Activated naive CD8-positive, alpha-beta T cell treated with anti-CD3 and anti-CD28 coated beads, Interleukin-2, amount 10 ng/mL, durations not matched to agents 7 days and 5 days (primary cell): Measurements from ENCODE around the gene MOCS1. TPM values are rescaled to one million over a fixed set of nuclear protein-coding genes. Genes with fewer than 3 reads are reported as not detected.

Experiments
- ATAC-seq: fragments of 150-1000 bp; cut with Tn5 transposase; one replicate; pipeline ENCODE4 v1.10.0; 2021; ENCODE audit warnings: low read depth, moderate library complexity
- POLR2A ChIA-PET: fragments of 350-600 bp; sonication (Branson Sonifier 250); formaldehyde crosslinking; loops from one replicate; lab custom pipeline; 2021; ENCODE audit warnings: antibody characterized with exemption; lab: Charles Lee
- DNase-seq: peaks from one replicate; pipeline ENCODE4 v3.0.0; 2021
- H3K27ac Mint-ChIP-seq: one replicate; pipeline ENCODE4 v1.8.0; 2022; ENCODE audit warnings: mild to moderate bottlenecking, mixed read lengths
- H3K27me3 Mint-ChIP-seq: one replicate; pipeline ENCODE4 v1.8.0; 2022; ENCODE audit warnings: mild to moderate bottlenecking, moderate library complexity, mixed read lengths
- H3K36me3 Mint-ChIP-seq: one replicate; pipeline ENCODE4 v1.8.0; 2021; ENCODE audit warnings: mild to moderate bottlenecking, mixed read lengths
- H3K4me1 Mint-ChIP-seq: one replicate; pipeline ENCODE4 v1.8.0; 2021; ENCODE audit warnings: mixed read lengths
- H3K4me3 Mint-ChIP-seq: one replicate; pipeline ENCODE4 v1.8.0; 2022; ENCODE audit warnings: mild to moderate bottlenecking, moderate library complexity, mixed read lengths
- H3K9me3 Mint-ChIP-seq: one replicate; pipeline ENCODE4 v1.8.0; 2021; ENCODE audit warnings: mixed read lengths
- total RNA-seq, 2 experiments: library from RNA; stranded (reverse); gene quantifications; one replicate each; pipeline ENCODE4 v1.2.3, GENCODE V29; 2021

Gene MOCS1
- total RNA-seq, 2 experiments from 2014 or later, result 0.37 to 0.61 TPM

GRCh38 chr6:39925931-39926290 lies 8.4 kb downstream of the MOCS1 start:
- Mint-ChIP-seq H3K4me3 (no peak overlapping the region), H3K4me1 (peaks cover 9% of the 10 kb centered on the region), H3K36me3 (no peaks in the 10 kb centered on the region), H3K27ac (peak overlapping the region; percentile 56), H3K27me3 (no peaks in the 10 kb centered on the region), H3K9me3 (peaks cover 5% of the 10 kb centered on the region)
- DNase-seq (no peak), ATAC-seq (no peak)
- POLR2A ChIA-PET, result no interaction called here

GRCh38 chr6:39925191-39925930 lies 8.9 kb downstream of the MOCS1 start:
- Mint-ChIP-seq H3K27ac (no peak overlapping the region), H3K4me3 (no peak overlapping the region), H3K9me3 (peaks cover 5% of the 10 kb centered on the region), H3K27me3 (no peaks in the 10 kb centered on the region), H3K4me1 (peaks cover 9% of the 10 kb centered on the region), H3K36me3 (no peaks in the 10 kb centered on the region)
- no peak for DNase-seq
- POLR2A ChIA-PET, result no interaction called here
- ATAC-seq, result no peak

- Mint-ChIP-seq H3K27me3 (no peaks in the 10 kb centered on the region), H3K9me3 (peaks cover 5% of the 10 kb centered on the region), H3K36me3 (no peaks in the 10 kb centered on the region), H3K4me3 (no peak overlapping the region), H3K4me1 (peaks cover 9% of the 10 kb centered on the region), H3K27ac (no peak overlapping the region)
- ATAC-seq (no peak), DNase-seq (no peak)
- POLR2A ChIA-PET, result no interaction called here
Observed at GRCh38 chr6:39924283-39924682, 10.0 kb downstream of the MOCS1 start.

GRCh38 chr6:39923861-39924260 lies 10.4 kb downstream of the MOCS1 start:
- H3K36me3 Mint-ChIP-seq, result no peaks in the 10 kb centered on the region
- ATAC-seq (no peak), DNase-seq (no peak)
- no peak overlapping the region for H3K27ac Mint-ChIP-seq
- POLR2A ChIA-PET, result no interaction called here
- H3K4me3 Mint-ChIP-seq, result no peak overlapping the region
- H3K27me3 Mint-ChIP-seq, result no peaks in the 10 kb centered on the region
- H3K4me1 Mint-ChIP-seq, result peaks cover 6% of the 10 kb centered on the region
- H3K9me3 Mint-ChIP-seq, result peaks cover 5% of the 10 kb centered on the region

GRCh38 chr6:39923394-39923793 lies 10.9 kb downstream of the MOCS1 start:
- Mint-ChIP-seq H3K27ac (no peak overlapping the region), H3K36me3 (no peaks in the 10 kb centered on the region), H3K4me3 (no peak overlapping the region), H3K4me1 (peaks cover 6% of the 10 kb centered on the region), H3K27me3 (no peaks in the 10 kb centered on the region), H3K9me3 (peaks cover 5% of the 10 kb centered on the region)
- DNase-seq (no peak), ATAC-seq (no peak)
- POLR2A ChIA-PET, result no interaction called here

- no peaks in the 10 kb centered on the region for H3K36me3 Mint-ChIP-seq
- H3K27me3 Mint-ChIP-seq, result no peaks in the 10 kb centered on the region
- H3K9me3 Mint-ChIP-seq, result peaks cover 5% of the 10 kb centered on the region
- DNase-seq (no peak), ATAC-seq (no peak)
- peaks cover 6% of the 10 kb centered on the region for H3K4me1 Mint-ChIP-seq
- H3K4me3 Mint-ChIP-seq, result no peak overlapping the region
- POLR2A ChIA-PET, result no interaction called here
- no peak overlapping the region for H3K27ac Mint-ChIP-seq
Observed at GRCh38 chr6:39922821-39923220, 11.4 kb downstream of the MOCS1 start.

- DNase-seq (no peak), ATAC-seq (no peak)
- H3K4me3 Mint-ChIP-seq, result no peak overlapping the region
- H3K36me3 Mint-ChIP-seq, result no peaks in the 10 kb centered on the region
- H3K27ac Mint-ChIP-seq, result no peak overlapping the region
- H3K4me1 Mint-ChIP-seq, result peaks cover 4% of the 10 kb centered on the region
- POLR2A ChIA-PET, result no interaction called here
- H3K27me3 Mint-ChIP-seq, result no peaks in the 10 kb centered on the region
- no peaks in the 10 kb centered on the region for H3K9me3 Mint-ChIP-seq
Observed at GRCh38 chr6:39920157-39920556, 14.1 kb downstream of the MOCS1 start.

- DNase-seq, result no peak
- Mint-ChIP-seq H3K9me3 (no peaks in the 10 kb centered on the region), H3K4me1 (peaks cover 4% of the 10 kb centered on the region), H3K4me3 (no peak overlapping the region), H3K27me3 (no peaks in the 10 kb centered on the region), H3K36me3 (no peaks in the 10 kb centered on the region), H3K27ac (no peak overlapping the region)
- no peak for ATAC-seq
- POLR2A ChIA-PET, result no interaction called here
Observed at GRCh38 chr6:39918831-39919230, 15.4 kb downstream of the MOCS1 start.

GRCh38 chr6:39917981-39918380 lies 16.3 kb downstream of the MOCS1 start:
- H3K9me3 Mint-ChIP-seq, result no peaks in the 10 kb centered on the region
- H3K27ac Mint-ChIP-seq, result no peak overlapping the region
- H3K4me3 Mint-ChIP-seq, result no peak overlapping the region
- POLR2A ChIA-PET, result no interaction called here
- no peaks in the 10 kb centered on the region for H3K27me3 Mint-ChIP-seq
- no peak for DNase-seq
- ATAC-seq, result no peak
- H3K4me1 Mint-ChIP-seq, result peaks cover 3% of the 10 kb centered on the region
- no peaks in the 10 kb centered on the region for H3K36me3 Mint-ChIP-seq

GRCh38 chr6:39917329-39917728 lies 16.9 kb downstream of the MOCS1 start:
- no peaks in the 10 kb centered on the region for H3K9me3 Mint-ChIP-seq
- H3K27me3 Mint-ChIP-seq, result no peaks in the 10 kb centered on the region
- POLR2A ChIA-PET, result no interaction called here
- H3K36me3 Mint-ChIP-seq, result no peaks in the 10 kb centered on the region
- H3K27ac Mint-ChIP-seq, result no peak overlapping the region
- ATAC-seq, result no peak
- DNase-seq, result no peak
- no peak overlapping the region for H3K4me3 Mint-ChIP-seq
- no peaks in the 10 kb centered on the region for H3K4me1 Mint-ChIP-seq

GRCh38 chr6:39915866-39916265 lies 18.4 kb downstream of the MOCS1 start:
- Mint-ChIP-seq H3K27me3 (no peaks in the 10 kb centered on the region), H3K4me3 (no peak overlapping the region), H3K9me3 (no peaks in the 10 kb centered on the region), H3K27ac (no peak overlapping the region), H3K4me1 (no peaks in the 10 kb centered on the region), H3K36me3 (no peaks in the 10 kb centered on the region)
- no peak for ATAC-seq
- no peak for DNase-seq
- POLR2A ChIA-PET, result no interaction called here

GRCh38 chr6:39914239-39914638 lies 20.0 kb downstream of the MOCS1 start:
- H3K27ac Mint-ChIP-seq, result no peak overlapping the region
- no peak for DNase-seq
- H3K4me1 Mint-ChIP-seq, result no peaks in the 10 kb centered on the region
- H3K4me3 Mint-ChIP-seq, result no peak overlapping the region
- H3K9me3 Mint-ChIP-seq, result no peaks in the 10 kb centered on the region
- no peak for ATAC-seq
- H3K27me3 Mint-ChIP-seq, result no peaks in the 10 kb centered on the region
- POLR2A ChIA-PET, result no interaction called here
- no peaks in the 10 kb centered on the region for H3K36me3 Mint-ChIP-seq

GRCh38 chr6:39913391-39913916 lies 20.8 kb downstream of the MOCS1 start:
- Mint-ChIP-seq H3K36me3 (no peaks in the 10 kb centered on the region), H3K27me3 (no peaks in the 10 kb centered on the region), H3K27ac (no peak overlapping the region), H3K4me3 (no peak overlapping the region), H3K4me1 (no peaks in the 10 kb centered on the region), H3K9me3 (no peaks in the 10 kb centered on the region)
- no peak for DNase-seq
- POLR2A ChIA-PET, result no interaction called here
- ATAC-seq, result no peak

GRCh38 chr6:39912446-39912845 lies 21.8 kb downstream of the MOCS1 start:
- DNase-seq, result no peak
- Mint-ChIP-seq H3K9me3 (no peaks in the 10 kb centered on the region), H3K4me3 (no peak overlapping the region), H3K4me1 (no peaks in the 10 kb centered on the region), H3K27me3 (no peaks in the 10 kb centered on the region), H3K36me3 (no peaks in the 10 kb centered on the region), H3K27ac (no peak overlapping the region)
- POLR2A ChIA-PET, result no interaction called here
- ATAC-seq, result no peak
